Endodermal cell (in vitro differentiated cells): Measurements from ENCODE around the gene C9orf50. TPM values are rescaled to one million over a fixed set of nuclear protein-coding genes. Genes with fewer than 3 reads are reported as not detected.

Experiments used
- DNase-seq: peaks from one replicate; pipeline ENCODE4 v3.0.0-alpha.2; 2017
- H3K27ac ChIP-seq: 2 replicates; pipeline ENCODE4 v1.5.1; 2013; ENCODE audit warnings: mild to moderate bottlenecking, low read depth, low read length, moderate library complexity
- H3K27me3 ChIP-seq: 2 replicates; pipeline ENCODE4 v1.6.1; 2013; ENCODE audit warnings: mild to moderate bottlenecking, low read length, moderate library complexity; ENCODE audit not compliant: insufficient read depth, control insufficient read depth, poor library complexity, severe bottlenecking
- H3K36me3 ChIP-seq: 2 replicates; pipeline ENCODE4 v1.7.0; 2013; ENCODE audit warnings: mild to moderate bottlenecking, low read length, moderate library complexity; ENCODE audit not compliant: control insufficient read depth, insufficient read depth
- H3K4me1 ChIP-seq: one replicate; pipeline ENCODE4 v1.7.0; 2013; ENCODE audit warnings: low read length; ENCODE audit not compliant: control insufficient read depth, insufficient read depth
- H3K4me3 ChIP-seq: 2 replicates; pipeline ENCODE4 v1.5.1; 2013; ENCODE audit warnings: mild to moderate bottlenecking, low read length, moderate library complexity
- H3K9ac ChIP-seq: 2 replicates; pipeline ENCODE4 v1.6.1; 2013; ENCODE audit warnings: mild to moderate bottlenecking, low read length, moderate library complexity; ENCODE audit not compliant: poor library complexity, severe bottlenecking; ENCODE audit errors: extremely low read depth
- H3K9me3 ChIP-seq: 2 replicates; pipeline ENCODE4 v1.6.1; 2013; ENCODE audit warnings: mild to moderate bottlenecking, low read length, moderate library complexity; ENCODE audit not compliant: control insufficient read depth
- H3K27ac Mint-ChIP-seq: 2 replicates; pipeline ENCODE4 v1.8.0; 2020; ENCODE audit warnings: mixed read lengths
- H3K27me3 Mint-ChIP-seq: 2 replicates; pipeline ENCODE4 v1.8.0; 2021; ENCODE audit warnings: mild to moderate bottlenecking, mixed read lengths; ENCODE audit not compliant: insufficient read depth
- H3K36me3 Mint-ChIP-seq: 2 replicates; pipeline ENCODE4 v1.8.0; 2020; ENCODE audit warnings: low read depth, mixed read lengths
- H3K4me1 Mint-ChIP-seq: 2 replicates; pipeline ENCODE4 v1.8.0; 2020; ENCODE audit warnings: mixed read lengths
- H3K4me3 Mint-ChIP-seq: 2 replicates; pipeline ENCODE4 v1.8.0; 2020; ENCODE audit warnings: mild to moderate bottlenecking, moderate library complexity, mixed read lengths
- H3K9me3 Mint-ChIP-seq: 2 replicates; pipeline ENCODE4 v1.8.0; 2020; ENCODE audit warnings: mild to moderate bottlenecking, mixed read lengths
- CTCF ChIP-seq: fragments of 200-600 bp; sonication (generic); conservative IDR thresholded peaks from 2 replicates; pipeline ENCODE4 v1.5.0; 2021; ENCODE audit warnings: antibody characterized with exemption, mild to moderate bottlenecking
- WGBS, 2 experiments: methylation state at CpG; one replicate each; pipeline versions ENCODE4 v1.1.5 to v1.1.7; 2013; ENCODE audit warnings: missing lambda C conversion rate in 2 of 2, mixed read lengths in 1 of 2; ENCODE audit not compliant: insufficient coverage in 1 of 2, insufficient read length in 1 of 2; 5-methylcytosine and 5-hydroxymethylcytosine counted together
- total RNA-seq, 2 donors: library from RNA; stranded (reverse); fragmentation: NEBNext Ultra II Directional in 1 of 2; extraction: Animal tissue kit (Norgen Biotek cat#: 25700) in 1 of 2; gene quantifications; 2 replicates in 1 of 2; 3 replicates in 1 of 2; pipeline ENCODE4 v1.2.1, GENCODE V29; 2021

The C9orf50 gene
- total RNA-seq, 2 donors from 2014 or later: not detected

- Mint-ChIP-seq H3K9me3 (no peaks in the 10 kb centered on the region), H3K36me3 (no peaks in the 10 kb centered on the region), H3K27me3 (peaks cover 7% of the 10 kb centered on the region), H3K4me3 (no peak overlapping the region), H3K4me1 (peaks cover 25% of the 10 kb centered on the region), H3K27ac (no peak overlapping the region)
- peaks cover 6% of the 10 kb centered on the region for H3K4me1 ChIP-seq
- H3K36me3 ChIP-seq: no peaks in the 10 kb centered on the region
- no peaks in the 10 kb centered on the region for H3K9me3 ChIP-seq
- H3K4me3 ChIP-seq: no peak overlapping the region
- H3K27ac ChIP-seq: no peak overlapping the region
- 88 to 94% methylated on average over 18 to 25 of the region's 25 CpGs for WGBS, 2 experiments
- H3K9ac ChIP-seq: no peak overlapping the region
- TF ChIP-seq CTCF: no peak
- no peak for DNase-seq
- H3K27me3 ChIP-seq: no peaks in the 10 kb centered on the region
Observed at GRCh38 chr9:129566563-129567266, 54.2 kb downstream of the C9orf50 start.

- Histone ChIP-seq H3K9me3 (no peaks in the 10 kb centered on the region), H3K9ac (no peak overlapping the region), H3K4me1 (peaks cover 15% of the 10 kb centered on the region), H3K36me3 (no peaks in the 10 kb centered on the region), H3K27ac (no peak overlapping the region), H3K4me3 (no peak overlapping the region), H3K27me3 (no peaks in the 10 kb centered on the region)
- whole genome bisulfite sequencing, 2 experiments: 84 to 88% methylated on average over 7 to 8 of the region's 8 CpGs
- H3K9me3 Mint-ChIP-seq: no peaks in the 10 kb centered on the region
- TF ChIP-seq CTCF: no peak
- H3K36me3 Mint-ChIP-seq: no peaks in the 10 kb centered on the region
- H3K4me1 Mint-ChIP-seq: peaks cover 31% of the 10 kb centered on the region
- peaks cover 2% of the 10 kb centered on the region for H3K27me3 Mint-ChIP-seq
- DNase-seq: no peak
- no peak overlapping the region for H3K27ac Mint-ChIP-seq
- H3K4me3 Mint-ChIP-seq: no peak overlapping the region
Observed at GRCh38 chr9:129562917-129563316, 58.0 kb downstream of the C9orf50 start.

- no peak overlapping the region for H3K27ac ChIP-seq
- H3K4me3 ChIP-seq: no peak overlapping the region
- no peak overlapping the region for H3K4me3 Mint-ChIP-seq
- no peak for TF ChIP-seq CTCF
- H3K9me3 Mint-ChIP-seq: no peaks in the 10 kb centered on the region
- H3K27me3 Mint-ChIP-seq: peaks cover 2% of the 10 kb centered on the region
- no peaks in the 10 kb centered on the region for H3K36me3 ChIP-seq
- DNase-seq: no peak
- WGBS, 2 experiments: 85 to 88% methylated on average over 11 to 12 of the region's 12 CpGs
- no peak overlapping the region for H3K9ac ChIP-seq
- H3K36me3 Mint-ChIP-seq: no peaks in the 10 kb centered on the region
- H3K9me3 ChIP-seq: no peaks in the 10 kb centered on the region
- H3K4me1 Mint-ChIP-seq: peaks cover 34% of the 10 kb centered on the region
- H3K4me1 ChIP-seq: peaks cover 18% of the 10 kb centered on the region
- H3K27me3 ChIP-seq: no peaks in the 10 kb centered on the region
- no peak overlapping the region for H3K27ac Mint-ChIP-seq
Observed at GRCh38 chr9:129562514-129562913, 58.4 kb downstream of the C9orf50 start.

Other genes starting within 250 kb of the C9orf50 start
- 10 to 100 TPM; 39.6 to 49.1 TPM for gene NTMT1, start 5.1 kb upstream of the C9orf50 start, total RNA-seq
- gene ASB6, start 21.1 kb upstream of the C9orf50 start, total RNA-seq: 10 to 100 TPM; 19.8 to 20.2 TPM
- 1 to 10 TPM; 1.0 to 3.8 TPM for gene PRRX2, start 44.5 kb upstream of the C9orf50 start, total RNA-seq
- gene PTGES, start 131.9 kb upstream of the C9orf50 start, total RNA-seq: under 1 TPM; 0.29 to 0.62 TPM
- 10 to 100 TPM; 15.2 to 16.9 TPM for gene TOR1B, start 182.1 kb upstream of the C9orf50 start, total RNA-seq
- gene TOR1A, start 203.0 kb upstream of the C9orf50 start, total RNA-seq: 10 to 100 TPM; 48.4 to 49.9 TPM
- 10 to 100 TPM; 29.9 to 34.1 TPM for gene C9orf78, start 214.2 kb upstream of the C9orf50 start, total RNA-seq
- gene USP20, start 214.4 kb upstream of the C9orf50 start, total RNA-seq: 10 to 100 TPM; 24.4 to 25.8 TPM